ENCODE data around the gene PTPRA.

The PTPRA gene

DNA sequence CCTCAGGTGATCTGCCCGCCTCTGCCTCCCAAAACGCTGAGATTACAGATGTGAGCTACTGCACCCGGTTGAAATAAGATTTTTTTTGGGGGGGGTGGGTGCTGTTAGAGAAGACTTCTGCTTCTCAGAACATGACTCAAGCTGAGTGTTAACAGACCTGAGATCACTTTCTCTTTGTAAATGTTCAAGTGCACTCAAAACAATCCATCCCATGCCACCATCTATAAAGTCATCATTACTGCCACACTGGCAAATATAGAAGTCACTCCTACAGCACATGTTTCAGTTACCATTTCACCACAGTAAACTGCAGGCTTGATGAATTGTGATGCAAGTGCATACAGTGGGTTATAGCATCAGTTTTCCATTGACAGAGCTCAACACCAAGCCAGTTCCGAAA, 23.8 kb upstream of the PTPRA start:
- no peak for DNase-seq (ENCODE audit: low read depth in 3 of 3)

DNA sequence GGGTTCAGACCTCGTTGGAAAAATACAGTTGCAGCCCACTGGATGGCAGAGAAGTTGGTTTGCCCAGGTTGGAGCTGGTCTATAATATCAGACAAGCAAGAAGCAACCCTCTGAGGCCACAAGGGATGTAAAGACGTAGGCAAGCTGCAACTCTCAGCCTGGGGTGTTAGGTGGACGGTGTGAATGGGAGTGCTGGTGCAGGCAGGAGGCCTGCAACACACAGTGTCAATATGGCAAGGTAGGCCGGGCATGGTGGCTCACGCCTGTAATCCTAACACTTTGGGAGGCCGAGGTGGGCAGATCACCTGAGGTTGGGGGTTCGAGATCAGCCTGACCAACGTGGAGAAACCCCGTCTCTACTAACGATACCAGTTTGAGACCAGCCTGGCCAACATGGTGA, 22.2 kb upstream of the PTPRA start:
- no peak for DNase-seq (ENCODE audit: low read depth in 3 of 3)

DNA sequence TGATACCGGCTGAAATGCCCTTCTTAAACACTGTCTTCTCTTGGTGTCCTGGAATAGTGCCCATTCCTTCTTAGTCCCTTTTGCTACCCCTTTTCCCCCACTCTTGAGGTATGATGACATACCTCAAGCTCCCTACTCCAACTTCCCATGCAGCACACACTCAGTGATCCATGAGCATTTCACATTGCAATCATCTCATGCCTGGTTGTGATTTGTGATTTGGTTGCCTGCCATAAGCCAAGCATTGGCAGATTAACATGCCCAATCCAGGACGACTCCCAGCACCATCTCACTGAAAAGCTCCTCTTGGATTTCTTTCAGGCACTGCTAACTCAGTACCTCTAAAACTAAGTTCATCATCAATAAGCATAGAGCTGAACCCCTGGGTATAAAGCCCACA, 14.7 kb upstream of the PTPRA start:
- no peak for DNase-seq (ENCODE audit: low read depth in 3 of 3)

DNA sequence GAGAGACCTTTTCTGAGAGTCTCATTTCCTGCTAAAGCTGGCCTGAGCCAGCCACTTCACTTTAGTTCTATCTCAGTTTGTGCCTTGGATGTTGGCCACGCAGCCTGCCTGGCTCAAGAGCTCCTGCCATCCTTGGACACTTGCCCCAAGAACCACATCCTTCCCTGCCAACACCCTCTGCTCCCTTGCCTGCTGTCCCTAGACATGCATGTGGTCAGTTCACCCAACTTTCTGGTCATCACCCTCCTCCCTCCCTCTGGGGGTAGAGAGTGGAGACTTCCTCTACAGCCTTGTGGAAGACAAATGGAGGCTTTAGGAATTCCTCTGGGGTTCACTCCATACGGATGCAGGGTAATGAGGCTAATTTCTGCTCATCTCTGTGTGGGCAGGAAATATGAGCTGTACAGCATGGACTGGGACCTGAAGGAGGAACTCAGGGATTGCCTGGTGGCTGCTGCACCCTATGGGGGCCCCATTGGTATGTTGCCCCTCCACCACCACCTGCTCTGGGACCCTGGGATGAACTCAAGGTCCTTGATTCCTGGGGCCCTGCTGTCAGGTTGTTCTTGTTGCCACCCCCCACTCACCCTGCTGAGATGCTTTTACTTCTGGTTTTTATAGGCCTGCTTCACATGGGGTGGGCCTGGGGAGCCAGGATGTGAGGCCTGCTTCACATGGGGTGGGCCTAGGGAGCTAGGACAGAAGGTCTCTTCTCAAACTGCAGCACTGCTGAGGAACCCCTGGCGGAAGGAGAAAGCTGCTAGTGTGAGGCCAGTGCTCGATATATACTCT, 13.8 kb upstream of the PTPRA start:
- DNase-seq (ENCODE audit: low read depth in 3 of 3), result no peak

DNA sequence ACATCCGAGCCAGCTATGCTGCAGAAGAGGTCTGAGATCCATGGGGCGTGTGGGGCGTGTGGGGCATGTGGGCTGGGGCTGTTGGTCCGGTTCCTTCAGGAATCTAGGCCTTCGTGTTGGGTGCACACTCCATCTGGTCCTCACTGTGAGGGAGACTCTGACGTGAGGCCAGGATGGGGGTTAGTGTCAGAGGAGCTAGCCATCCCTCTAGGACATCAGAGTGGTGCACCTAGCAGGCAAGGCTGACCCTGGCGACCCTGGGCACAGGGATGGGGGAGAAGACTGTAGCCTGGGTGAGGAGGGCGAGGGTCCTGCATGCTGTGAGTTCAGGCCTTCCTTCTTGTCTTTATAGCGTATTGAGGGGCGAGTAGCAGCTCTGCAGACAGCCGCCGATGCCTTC, 8.7 kb upstream of the PTPRA start:
- DNase-seq (ENCODE audit: low read depth in 3 of 3), result no peak

DNA sequence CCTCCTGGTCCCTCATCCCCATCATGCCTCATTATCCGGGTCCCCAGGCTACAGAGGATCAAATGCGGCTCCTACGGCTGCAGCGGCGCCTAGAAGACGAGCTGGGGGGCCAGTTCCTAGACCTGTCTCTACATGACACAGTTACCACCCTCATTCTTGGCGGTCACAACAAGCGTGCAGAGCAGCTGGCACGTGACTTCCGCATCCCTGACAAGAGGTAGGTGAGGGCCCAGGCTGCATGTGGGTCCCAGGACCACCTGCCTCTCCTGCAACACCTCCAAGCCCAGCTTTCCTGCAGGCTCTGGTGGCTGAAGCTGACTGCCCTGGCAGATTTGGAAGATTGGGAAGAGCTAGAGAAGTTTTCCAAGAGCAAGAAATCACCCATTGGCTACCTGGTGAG, 8.2 kb upstream of the PTPRA start:
- no peak for DNase-seq (ENCODE audit: low read depth in 3 of 3)

DNA sequence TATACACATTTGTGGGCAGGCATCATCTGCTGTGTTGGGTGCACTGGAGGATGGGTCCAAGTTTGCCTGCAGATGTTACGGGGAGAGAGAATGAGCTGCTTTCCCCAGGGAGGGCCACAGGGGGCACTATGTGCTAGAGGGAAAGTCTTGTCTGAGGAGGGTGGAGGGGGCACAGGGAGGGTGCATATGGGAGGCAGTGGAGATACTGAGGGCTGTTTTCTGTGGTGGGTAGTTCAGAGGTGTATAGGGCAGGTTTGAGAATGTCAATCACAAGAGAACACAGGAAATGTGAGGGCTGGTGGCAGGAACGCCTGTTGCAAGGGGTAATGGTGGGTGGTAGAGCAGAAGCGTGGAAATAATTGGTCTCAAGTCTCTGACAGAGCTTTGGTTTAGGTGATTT, 7.7 kb upstream of the PTPRA start:
- DNase-seq (ENCODE audit: low read depth in 3 of 3), result peak in 1 of 3 experiments; percentile 56

DNA sequence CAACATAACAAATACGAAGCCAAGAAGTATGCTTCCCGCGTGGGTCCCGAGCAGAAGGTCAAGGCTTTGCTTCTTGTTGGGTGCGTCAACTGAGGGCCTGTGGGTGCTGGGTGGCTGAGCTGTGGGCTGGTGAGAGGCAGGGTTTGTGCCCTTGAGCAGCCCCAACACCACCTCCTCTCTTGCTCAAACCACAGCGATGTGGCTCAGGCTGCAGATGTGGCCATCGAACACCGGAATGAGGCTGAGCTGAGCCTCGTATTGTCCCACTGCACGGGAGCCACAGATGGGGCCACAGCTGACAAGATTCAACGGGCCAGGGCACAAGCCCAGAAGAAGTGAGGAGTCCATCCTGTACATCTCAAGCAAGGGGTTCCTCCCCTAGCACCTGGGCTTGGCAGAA, 7.0 kb upstream of the PTPRA start:
- no peak for DNase-seq (ENCODE audit: low read depth in 3 of 3)

DNA sequence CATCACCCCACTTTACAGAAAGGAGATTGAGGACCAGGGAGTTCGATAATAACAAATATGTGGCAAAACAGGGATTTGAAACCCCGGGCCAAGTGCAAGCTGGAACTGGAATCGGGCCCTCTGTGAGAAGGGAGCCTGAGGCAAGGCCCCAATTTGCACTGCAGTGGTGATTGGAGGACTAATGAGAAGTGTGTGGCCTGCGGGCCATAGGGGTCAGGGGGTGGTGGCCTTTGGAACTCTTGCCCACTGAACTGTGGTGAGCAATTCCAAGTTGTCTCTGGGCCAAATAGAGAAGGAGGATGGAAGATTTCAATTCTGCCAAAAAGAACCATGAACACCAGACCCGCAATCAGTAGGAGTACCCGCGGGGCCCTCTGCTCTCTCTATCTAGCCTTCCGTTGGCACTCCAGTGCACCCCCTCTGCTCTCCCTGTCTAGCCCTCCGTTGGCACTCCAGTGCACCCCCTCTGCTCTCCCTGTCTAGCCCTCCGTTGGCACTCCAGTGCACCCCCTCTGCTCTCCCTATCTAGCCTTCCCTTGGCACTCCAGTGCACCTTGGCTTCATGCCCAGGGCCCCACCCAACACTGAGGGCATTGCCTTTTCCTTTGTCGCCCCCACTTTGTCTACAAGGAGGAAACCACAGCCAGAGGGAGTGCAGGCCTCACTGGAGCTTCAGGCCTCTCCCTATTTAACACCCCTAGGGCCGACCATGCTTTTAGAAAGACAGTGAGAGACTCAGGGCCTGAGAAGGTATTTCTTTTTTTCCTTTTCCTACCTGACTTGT, 6.0 kb upstream of the PTPRA start:
- DNase-seq (ENCODE audit: low read depth in 3 of 3), result no peak

DNA sequence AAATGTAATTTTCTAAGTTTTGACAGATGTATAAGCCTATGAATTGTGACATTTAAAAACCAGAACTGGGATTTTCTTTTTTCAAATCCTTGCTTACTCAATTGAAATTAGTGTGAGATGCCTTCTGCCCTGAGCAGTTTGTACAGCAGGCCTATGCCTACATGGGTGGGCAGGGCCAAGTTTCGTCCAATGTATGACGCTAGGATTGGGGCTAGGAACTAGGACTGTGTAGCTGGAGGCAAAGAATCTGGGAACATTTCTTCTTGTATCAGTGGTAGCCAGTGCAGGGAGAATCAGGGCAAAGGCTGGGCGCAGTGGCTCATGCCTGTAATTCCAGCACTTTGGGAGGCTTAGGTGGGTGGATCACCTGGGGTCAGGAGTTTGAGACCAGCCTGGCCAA, 3.9 kb upstream of the PTPRA start:
- no peak for DNase-seq (ENCODE audit: low read depth in 3 of 3)

DNA sequence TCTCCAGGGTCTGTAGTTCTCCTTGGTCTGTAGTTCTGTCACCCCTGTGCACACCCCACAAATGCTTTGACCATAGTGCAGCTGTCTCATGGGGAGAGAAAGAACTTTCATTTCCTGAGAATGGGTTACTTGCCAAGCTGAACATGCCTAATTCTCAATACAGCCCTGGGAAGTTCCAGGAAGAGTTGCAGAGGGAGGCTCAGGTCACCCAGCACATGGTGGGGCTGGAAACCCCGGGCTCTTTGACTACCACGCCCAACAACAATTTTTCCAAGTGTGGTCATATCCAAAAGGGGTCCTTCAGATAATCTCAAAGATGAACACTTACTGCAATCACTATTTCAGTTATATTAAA, 2.2 kb upstream of the PTPRA start:
- DNase-seq (ENCODE audit: low read depth in 3 of 3), result no peak

DNA sequence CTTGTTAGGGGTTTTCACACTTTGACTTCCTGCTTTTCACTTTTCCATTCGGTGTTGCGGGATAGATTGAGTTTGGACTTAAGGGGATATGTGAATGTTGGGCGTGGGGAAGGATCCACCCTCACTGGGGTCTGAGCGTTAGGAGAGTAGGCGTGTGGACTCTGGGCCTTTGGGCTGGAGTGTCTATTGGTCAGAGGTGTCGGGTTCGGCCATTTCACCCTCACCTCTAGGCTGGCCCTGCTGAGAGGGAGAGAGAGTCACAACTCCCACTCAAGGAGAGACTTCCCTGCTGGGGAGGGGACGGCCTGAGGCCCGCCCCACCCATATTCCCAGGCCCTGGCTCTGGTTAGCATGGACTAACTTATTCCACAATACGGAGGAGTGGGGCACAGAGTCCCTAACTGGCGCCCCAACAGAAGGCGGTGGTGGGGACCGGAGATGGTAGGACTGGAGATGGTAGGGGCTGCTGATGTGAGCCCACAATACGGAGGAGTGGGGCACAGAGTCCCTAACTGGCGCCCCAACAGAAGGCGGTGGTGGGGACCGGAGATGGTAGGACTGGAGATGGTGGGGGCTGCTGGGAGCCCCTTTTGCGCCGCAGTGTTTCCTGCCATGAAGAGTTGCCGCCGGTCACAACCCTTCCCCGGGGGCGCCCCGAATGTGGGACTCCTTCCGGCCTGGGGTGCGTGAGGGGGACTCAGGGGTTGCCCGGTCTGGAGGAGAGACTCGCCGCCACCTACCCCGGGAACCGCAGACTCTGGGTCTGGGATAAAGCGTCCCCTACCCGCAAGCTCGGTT, 1.4 kb upstream of the PTPRA start:
- DNase-seq (ENCODE audit: low read depth in 3 of 3), result peak in 1 of 3 experiments; percentile 42

DNA sequence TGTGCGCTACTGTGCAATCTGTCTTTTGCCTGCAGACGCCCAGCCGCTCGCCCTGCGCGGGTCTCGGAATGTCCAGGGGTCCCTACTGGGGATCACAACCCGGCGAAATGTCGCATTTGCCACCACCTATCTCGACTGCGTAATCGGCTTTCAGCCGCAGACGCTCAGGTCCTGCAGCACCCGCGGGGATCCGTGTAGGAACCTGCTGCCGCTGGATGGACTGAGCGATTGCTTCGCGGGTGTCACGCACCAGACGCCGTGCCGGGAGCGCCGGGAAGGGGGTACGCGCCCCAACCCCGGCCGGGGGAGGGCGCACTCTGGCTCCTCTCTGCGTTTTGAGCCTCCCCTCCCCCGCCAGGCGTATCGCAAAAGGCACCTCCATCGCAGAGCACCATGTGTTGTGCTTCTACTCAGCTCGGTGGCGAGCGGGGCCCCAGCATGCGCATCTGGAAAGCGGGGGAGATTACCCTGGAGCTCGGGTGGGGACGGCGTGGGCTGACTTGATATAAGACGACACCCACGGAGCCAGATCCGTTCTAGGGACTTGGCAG, 747 bp upstream of the PTPRA start:
- DNase-seq (ENCODE audit: low read depth in 3 of 3), result peak; percentile 54 to 79 (median 66)

DNA sequence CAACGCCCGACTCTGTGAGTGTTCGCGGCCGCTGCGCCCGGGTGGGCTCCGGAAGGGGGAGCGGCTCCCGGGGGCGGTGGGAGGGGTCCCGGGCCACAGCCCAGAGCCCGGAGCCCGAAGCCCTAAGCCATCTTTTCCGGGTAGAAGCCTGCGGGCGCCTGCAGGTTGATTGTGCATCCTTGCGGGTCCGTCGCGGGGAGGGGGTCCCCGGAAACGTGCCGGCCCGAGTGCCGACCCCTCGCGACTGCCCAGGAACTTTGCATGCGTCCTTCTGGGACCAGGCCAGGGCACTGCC, 413 bp downstream of the PTPRA start:
- peak; percentile 15 to 58 (median 24) for DNase-seq (ENCODE audit: low read depth in 3 of 3)

DNA sequence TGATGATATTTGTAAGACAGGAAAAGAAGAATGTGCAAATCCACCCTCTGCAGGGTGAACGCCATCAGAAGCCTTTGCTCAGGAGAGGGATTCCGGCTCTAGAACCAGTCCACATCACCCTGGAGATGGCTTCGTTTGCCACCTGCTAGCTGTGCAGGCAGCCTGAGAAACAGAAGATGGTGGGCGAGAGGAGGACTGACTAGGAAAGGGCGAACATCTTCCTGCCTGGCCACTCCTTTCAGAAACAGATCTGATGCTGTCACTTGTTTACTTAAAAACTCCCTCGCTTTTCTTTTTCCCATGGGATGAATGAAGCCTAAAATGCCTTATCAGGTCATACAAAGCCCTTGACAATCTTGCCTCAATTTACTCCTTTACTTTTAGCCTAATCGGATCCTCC, 1.2 kb downstream of the PTPRA start:
- DNase-seq (ENCODE audit: low read depth in 3 of 3), result peak in 1 of 3 experiments; percentile 23

DNA sequence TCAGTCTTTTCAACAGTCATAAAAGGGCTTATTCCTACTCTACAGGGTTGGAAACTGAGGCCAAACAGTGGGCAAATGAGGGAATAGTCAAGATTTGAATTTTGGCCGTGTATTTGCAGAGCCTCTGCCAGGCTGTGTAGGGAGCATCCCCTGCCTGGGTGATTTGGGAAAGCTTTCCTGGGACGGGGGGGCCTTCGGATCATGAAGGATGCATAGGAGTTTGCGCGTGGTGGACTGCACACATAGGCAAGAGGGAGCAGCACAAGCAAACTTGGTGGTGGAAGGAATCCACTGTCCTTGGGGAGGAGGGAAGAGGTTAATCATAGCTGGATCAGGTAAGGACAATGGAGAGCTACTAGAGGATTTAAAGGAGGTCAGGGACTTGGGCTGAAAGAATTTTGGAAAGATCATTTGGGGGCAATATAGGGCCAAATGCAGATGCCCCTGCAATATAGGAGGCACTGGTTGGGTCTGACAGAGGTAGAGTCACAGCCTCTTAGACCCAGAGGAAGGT, 2.5 kb downstream of the PTPRA start:
- DNase-seq (ENCODE audit: low read depth in 3 of 3), result no peak

DNA sequence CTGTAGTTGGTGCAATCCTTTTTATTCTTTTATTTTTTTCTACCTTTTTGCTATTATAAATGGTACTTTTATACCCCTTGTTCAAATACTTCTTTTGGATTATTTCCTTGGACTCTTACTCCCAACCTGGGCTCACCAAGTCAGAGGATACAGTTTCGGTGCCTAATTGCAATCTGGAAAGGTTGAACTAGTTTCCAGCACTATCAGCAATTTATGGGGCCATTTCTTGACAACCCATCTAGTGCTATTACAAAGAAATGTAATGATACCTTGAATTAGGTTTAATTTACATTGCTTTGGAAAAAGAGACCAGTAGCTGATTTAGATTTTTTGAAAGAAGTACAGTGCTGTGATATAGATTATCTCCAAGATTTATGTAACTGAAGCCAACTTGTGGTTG, 5.2 kb downstream of the PTPRA start:
- DNase-seq (ENCODE audit: low read depth in 3 of 3), result no peak

DNA sequence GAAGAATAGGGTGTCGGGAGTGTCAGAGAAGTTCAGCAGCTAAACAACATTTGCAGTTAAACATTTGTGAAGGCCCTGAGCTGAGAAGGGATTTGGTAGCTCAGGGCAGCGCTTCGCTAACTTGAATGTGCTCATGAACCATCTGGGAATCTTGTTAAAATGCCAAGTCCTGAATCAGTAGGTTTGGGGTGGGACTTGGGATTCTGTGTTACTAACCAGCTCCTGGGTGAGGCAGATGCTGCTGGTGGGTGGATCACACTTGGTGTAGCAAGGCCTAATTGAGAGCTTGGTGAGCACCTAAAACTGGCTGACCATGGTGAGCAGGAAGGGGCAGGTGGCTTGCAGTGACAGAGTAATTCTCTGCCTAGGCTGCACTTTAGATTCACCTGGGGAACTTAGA, 5.9 kb downstream of the PTPRA start:
- no peak for DNase-seq (ENCODE audit: low read depth in 3 of 3)

DNA sequence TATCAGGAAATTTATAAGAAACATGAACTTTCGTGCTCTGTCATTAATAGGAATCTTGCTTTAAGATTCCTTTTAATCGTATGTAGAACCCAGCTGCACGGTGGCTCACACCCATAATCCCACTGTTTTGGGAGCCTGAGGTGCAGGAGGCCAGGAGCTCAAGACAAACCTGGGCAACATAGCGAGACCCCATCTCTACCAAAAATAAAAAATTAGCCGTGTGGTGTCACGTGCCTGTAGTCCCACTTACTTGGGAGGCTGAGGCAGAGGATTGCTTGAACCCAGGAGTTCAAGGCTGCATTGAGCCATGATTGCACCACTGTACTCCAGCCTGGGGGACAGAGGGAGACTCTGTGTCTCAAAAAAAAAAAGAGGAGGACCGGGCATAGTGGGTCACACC, 7.4 kb downstream of the PTPRA start:
- no peak for DNase-seq (ENCODE audit: low read depth in 3 of 3)

DNA sequence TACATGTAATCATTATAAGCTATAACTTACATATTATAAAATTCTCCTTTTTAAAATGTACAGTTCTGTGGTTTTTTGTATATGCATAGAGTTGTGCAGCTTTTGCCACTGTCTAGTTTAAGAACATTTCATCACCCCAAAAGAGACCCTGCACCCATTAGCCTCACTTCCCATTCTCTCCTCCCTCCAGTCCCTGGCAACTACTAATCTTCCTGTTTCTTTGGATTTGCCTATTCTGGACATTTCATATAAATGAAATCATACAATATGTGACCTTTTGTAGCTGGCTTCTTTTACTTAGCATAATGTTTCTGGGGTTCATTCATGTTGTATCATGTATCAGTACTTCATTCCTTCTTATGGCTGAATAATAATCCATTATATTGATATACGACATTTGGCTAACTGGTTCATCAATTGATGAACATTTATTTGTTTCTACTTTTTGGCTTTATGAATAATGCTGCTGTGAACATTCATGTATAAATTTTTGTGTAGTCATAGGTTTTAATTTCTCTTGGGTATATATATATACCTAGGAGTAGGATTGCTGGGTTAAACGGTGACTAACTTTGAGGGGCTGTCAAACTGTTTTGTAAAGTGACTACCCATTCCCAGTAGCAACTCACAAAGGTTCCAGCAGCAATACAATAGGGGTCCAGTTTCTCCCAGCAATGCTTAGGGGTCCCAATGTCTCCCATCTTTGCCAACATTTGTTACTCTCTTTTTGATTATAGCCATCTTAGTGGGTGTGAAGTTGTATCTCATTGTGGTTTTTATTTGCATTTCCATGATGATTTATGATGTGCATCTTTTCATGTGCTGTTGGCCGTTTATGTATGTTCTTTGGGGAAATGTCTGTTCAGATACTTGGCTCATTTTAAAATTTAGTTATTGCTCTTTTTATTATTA, 10.7 kb downstream of the PTPRA start:
- DNase-seq (ENCODE audit: low read depth in 3 of 3), result no peak

DNA sequence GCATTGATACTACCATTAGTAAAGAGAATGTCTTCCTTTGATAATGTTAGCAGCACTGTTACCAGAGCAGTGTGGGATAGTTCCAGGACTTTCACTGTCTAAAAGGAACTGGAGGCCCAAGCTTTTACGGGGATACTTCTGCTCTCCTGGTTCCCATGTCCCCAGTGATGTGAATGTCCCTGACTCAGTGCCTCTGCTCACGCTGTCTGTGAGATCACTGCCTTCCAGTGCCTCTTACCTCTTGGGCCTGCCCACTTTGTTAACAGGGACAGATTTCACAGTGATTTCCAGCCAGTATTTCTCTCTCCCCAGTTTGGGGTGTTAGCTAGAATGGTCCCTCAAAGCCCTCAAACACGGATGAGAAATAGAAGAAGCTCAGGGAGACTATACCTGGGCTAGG, 14.4 kb downstream of the PTPRA start:
- DNase-seq (ENCODE audit: low read depth in 3 of 3), result no peak
